GM12875 (cell line): ENCODE data around the gene RFLNA.
A peak's percentile ranks its signal among the peaks of the same experiment; 100 is the strongest.

Experiments
- H3K4me3 ChIP-seq: one replicate; pipeline ENCODE4 v1.5.1; 2011; ENCODE audit warnings: low read depth, low read length, control low read depth
- TF ChIP-seq, protein P1 (sequence below): IDR thresholded peaks from 2 replicates; pipeline ENCODE4 v1.5.1; 2011; ENCODE audit warnings: low read depth, mild to moderate bottlenecking, control low read depth, inconsistent platforms, low read length, moderate library complexity, borderline replicate concordance; ENCODE audit not compliant: insufficient read depth

Gene RFLNA

DNA sequence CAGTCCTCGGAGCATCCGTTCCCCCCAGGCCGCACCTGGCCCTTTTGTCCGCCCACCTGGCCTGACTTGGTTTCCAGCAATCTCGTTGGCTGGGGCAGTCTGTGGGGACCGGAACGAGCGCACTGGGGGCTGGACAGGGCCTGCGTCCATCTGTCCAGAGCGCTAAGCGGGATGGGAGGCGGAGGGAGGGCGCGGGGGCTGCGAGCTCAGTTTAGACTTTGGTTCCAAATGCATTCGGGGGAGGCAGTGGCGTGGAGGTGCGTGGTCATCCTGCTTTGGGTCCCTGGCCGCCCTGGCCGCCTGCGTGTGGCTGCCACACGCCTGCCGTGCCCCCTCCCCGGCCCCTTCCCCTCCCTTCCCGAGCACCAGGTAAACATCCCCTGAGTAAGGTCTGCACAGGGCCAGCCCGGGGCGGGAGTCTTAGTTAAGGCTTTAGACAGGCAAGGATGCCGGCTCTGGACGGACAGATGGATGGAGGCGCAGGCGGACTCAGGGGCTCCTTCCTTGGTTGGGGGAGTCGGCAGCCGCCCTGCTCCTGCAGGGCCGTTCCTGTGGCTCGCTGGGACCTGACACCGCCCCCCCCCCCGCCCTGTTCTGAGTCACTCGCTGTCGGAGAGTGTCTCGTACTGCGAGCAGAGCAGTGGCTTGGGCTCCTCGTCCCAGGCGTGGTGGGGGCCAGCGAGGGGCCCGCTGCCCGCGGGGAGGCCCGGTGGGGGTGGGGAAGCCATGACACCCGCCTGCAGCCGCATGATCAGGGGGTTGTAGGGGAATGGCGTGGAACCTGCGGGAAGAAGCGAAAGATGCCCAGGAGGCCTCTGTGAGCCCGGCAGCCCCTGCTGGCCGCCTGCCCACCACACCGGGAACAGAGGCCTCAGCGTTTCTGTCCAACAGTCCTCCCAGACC lies 30.2 kb downstream of the RFLNA start:
- H3K4me3 ChIP-seq = no peak overlapping the region
- TF ChIP-seq, protein P1, sequence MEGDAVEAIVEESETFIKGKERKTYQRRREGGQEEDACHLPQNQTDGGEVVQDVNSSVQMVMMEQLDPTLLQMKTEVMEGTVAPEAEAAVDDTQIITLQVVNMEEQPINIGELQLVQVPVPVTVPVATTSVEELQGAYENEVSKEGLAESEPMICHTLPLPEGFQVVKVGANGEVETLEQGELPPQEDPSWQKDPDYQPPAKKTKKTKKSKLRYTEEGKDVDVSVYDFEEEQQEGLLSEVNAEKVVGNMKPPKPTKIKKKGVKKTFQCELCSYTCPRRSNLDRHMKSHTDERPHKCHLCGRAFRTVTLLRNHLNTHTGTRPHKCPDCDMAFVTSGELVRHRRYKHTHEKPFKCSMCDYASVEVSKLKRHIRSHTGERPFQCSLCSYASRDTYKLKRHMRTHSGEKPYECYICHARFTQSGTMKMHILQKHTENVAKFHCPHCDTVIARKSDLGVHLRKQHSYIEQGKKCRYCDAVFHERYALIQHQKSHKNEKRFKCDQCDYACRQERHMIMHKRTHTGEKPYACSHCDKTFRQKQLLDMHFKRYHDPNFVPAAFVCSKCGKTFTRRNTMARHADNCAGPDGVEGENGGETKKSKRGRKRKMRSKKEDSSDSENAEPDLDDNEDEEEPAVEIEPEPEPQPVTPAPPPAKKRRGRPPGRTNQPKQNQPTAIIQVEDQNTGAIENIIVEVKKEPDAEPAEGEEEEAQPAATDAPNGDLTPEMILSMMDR = no peak

- H3K4me3 ChIP-seq = no peak overlapping the region
- TF ChIP-seq, protein P1 = no peak
Measured at GRCh38 chr12:124326104-124326503, 31.2 kb downstream of the RFLNA start.

GRCh38 chr12:124326871-124327270 lies 32.0 kb downstream of the RFLNA start:
- TF ChIP-seq, protein P1 = no peak
- H3K4me3 ChIP-seq = no peak overlapping the region

GRCh38 chr12:124327362-124328043 lies 32.6 kb downstream of the RFLNA start:
- TF ChIP-seq, protein P1 = no peak
- H3K4me3 ChIP-seq = no peak overlapping the region

DNA sequence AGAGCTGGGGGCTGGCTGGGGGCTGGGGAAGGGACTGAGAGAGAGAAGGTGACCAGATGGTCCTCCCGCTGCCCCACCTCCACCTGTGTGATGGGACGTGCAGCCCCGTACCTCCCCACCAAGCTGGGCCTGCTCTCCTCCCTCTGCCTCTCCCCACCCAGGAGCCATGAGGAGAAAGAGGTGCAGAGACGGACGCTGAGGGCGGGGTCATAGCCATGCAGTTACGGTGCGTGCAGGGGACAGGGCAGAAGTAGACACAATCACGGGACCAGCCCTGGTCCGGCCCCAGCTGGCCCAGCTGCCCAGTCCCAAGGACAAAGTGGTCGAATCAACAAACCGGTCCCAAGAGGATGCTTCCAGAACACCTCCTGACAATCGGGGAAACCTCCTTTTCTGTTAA lies 33.2 kb downstream of the RFLNA start:
- H3K4me3 ChIP-seq = no peak overlapping the region
- TF ChIP-seq, protein P1 = no peak

GRCh38 chr12:124328636-124329035 lies 33.7 kb downstream of the RFLNA start:
- TF ChIP-seq, protein P1 = no peak
- H3K4me3 ChIP-seq = no peak overlapping the region

DNA sequence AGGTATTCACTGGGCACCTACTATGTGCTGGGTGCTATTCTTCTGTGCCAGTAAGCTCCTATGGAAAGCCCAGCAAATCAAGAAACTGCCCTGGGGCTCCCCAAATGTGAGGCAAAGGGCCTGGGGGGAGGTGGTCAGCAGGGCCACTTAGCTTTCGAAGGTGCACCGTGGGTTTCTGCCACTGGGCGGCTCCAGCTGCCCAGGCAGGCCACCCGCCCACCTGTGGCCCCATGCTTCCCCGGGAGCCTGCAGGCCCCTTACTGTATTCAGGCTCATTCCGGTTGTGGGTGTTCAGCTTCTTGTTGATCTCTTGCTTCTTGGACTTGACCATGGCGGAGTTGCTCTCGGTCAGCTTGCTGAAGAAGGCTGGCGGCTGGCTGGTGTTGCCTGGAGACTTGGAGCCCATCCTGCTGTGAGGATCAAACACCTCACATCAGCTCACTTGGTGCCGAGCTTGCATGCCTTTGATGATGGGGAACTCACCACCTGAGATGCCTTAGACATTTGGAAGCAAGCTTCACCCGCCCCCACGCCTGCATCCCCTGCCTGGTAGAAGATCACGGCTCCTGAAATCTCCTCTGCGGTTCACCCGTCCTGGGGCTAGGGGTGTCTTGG lies 37.3 kb downstream of the RFLNA start:
- TF ChIP-seq, protein P1 = 0 out of 2 replicates have a peak, but pooled peaks have one; percentile 17
- no peak overlapping the region for H3K4me3 ChIP-seq
